NCI-H146 treated with DMSO at 0.1 percent for 48 hours (cell line): ENCODE data around the gene FOXP1.

ENCODE experiments used
- DNase-seq: peaks from one replicate; lab custom pipeline; 2025; ENCODE audit not compliant: unreplicated experiment; lab: John Stamatoyannopoulos, UW

Gene FOXP1

DNA sequence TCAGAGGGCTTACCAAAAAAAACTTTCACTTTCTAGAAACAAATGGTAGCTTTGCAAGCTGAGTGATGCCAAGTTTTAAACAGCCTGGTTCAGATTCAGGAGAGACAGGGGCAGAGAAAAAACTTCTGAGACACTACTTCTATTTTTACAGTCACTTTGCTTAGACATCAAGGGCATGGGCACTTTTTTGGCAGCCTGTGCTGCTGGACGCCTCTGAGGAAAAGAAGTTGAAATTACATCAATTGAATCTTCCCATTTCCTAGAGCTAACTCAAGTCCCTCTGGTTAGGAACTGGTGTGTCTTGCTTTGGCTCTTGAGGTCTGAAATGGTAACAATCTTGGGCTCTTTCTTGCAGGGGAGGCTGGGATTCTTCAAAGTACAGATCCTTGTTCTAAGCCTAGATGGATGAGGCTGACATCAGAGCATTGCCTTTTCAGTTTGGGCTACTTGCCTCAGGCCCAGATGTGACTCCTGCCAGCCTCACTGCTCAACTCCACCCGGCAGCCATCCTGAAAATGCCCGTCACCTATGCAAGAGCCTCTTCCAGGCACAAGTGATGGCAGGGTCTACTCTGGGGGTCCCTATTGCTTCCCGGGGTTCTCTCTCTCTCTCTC is 357.5 kb downstream of the FOXP1 start:
- DNase-seq, result no peak

GRCh38 chr3:71225002-71225684 is 358.4 kb downstream of the FOXP1 start:
- DNase-seq, result no peak

DNA sequence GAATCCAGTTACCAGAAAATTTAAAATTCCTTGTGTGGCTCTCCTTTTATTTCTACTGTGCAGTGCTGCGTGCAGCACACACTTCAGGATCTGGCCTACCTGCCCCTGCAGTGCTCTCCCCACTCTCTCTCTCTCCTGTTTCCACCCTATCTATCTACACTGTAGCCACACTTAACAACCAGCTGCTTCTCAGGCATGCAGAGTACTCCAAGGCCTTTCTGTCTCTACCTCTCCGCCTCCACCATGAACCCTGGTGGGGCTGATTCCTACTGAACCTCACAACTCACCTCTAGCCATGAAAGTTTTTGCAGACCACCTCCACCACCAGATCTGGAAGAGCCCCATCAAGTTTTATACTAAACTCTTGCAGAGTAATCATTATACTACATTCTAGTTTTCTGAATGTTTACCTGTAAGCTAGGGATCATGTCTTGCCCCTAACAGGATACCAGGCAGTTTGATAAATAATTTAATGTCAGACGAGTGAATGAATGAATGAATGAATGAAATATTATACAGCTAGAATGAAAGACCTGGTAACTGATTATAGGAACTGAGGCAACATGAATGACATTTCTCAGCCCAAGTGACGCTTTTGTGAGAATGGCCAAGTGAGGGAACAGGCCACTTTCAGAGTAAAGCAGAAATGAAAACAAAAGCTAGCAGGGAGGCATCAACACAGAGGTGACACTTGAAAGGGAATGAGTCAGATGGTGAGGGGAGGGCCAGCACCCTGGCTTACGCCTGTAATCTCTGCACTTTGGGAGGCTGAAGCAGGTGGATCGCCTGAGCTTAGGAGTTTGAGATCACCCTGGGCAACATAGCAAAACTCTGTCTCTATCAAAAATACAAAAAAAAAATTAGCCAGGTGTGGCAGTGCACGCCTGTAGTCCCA is 363.5 kb downstream of the FOXP1 start:
- DNase-seq, result no peak

DNA sequence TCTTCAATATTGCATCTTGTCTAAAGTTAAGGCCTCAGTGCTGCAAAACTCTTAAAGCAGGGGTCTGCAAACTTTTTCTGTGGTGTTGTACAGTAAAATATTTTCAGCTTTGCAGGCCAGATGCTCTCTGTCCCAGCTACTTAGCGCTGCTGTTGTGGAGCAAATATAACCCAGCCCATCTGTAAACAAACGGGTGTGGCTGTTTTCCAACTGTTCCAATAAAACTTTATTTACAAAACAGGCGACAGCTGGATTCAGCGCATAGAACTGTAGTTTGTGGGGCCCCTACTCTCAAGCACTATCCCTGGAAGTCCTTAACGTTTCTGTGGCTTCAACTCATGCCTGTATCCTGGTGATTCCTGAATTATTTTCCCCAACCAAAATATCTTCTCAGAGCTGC is 365.0 kb downstream of the FOXP1 start:
- no peak for DNase-seq

- peak; percentile 56 for DNase-seq
Measured at GRCh38 chr3:71217640-71218222, 365.8 kb downstream of the FOXP1 start.

GRCh38 chr3:71215351-71215750 is 368.2 kb downstream of the FOXP1 start:
- DNase-seq, result no peak

GRCh38 chr3:71214797-71215196 is 368.7 kb downstream of the FOXP1 start:
- DNase-seq, result no peak

DNA sequence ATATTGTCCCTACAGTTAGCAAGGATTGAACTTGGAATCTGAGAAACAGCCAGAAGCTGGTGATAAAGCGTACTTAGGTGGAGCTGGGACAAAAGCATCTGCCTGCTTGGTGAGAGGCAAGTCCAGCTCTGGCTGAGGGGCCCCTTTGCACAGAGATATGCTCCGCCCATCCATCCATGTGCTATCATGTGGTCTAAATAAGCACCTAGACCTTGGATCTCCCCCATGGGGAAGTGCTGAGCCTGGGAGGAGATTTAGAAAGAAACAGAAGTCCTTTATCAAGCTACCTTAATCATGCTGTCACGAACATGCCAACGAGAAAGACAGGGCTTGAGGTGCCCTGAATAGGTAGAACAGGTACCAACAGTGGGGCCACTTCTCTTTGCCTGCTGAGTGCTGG is 369.5 kb downstream of the FOXP1 start:
- no peak for DNase-seq

DNA sequence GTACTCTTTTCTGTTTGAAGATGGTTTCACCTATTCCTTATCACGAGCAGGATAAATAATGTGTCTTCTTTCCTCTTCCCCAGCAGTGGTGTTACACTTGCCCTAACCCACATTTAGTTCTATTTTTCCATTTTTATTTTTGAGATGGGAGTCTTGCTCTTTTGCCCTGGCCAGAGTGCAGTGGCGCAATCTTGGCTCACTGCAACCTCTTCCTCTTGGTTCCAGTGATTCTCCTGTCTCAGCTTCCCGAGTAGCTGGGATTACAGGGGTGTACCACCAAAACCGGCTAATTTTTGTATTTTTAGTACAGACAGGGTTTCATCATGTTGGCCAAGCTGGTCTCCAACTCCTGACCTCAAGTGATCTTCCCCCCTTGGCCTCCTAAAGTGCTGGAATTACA is 372.4 kb downstream of the FOXP1 start:
- no peak for DNase-seq

GRCh38 chr3:71210257-71211007 is 373.1 kb downstream of the FOXP1 start:
- no peak for DNase-seq

GRCh38 chr3:71208211-71209095 is 375.1 kb downstream of the FOXP1 start:
- DNase-seq, result peak; percentile 78

- DNase-seq, result peak; percentile 14
Measured at GRCh38 chr3:71207632-71208031, 375.9 kb downstream of the FOXP1 start.

DNA sequence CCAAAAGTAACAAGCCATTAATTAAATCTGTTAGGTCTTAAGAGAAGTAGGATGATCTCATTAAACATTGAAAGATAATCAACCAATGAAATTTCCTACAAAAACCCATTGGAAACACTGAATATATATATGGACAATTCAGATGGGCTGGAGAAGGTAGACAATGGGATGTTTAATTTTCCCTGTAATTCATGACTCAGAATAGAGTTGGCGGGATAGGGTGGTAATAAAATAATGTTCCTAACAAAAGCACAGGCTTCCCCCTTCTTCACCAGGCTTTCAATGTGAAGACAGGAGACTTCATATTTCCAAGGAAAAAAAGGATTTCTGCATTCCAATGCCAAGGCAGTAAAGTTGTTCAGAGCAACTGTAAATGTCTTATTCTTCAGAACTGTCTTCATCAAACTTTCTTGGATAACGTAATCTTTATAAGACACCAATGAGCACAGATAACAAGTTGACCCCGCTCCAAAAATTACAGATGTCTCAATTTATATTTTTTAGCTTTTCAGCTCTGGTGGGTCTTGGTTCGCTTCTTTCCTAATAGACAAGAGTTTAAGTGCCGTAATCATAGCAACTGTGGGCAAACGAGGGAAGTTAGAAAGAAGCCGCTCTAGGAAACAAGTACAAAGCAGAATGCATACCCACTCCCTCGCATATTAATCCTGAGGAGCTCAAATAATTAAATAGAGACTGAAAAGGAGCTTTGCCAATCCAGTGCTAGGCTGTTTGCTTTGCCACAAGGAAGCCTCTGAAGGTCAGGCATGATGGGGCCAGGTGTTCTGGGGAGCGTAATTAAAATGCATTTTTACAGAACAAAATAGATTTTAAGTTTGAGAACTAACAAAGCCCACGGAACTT is 377.0 kb downstream of the FOXP1 start:
- DNase-seq, result peak; percentile 51

DNA sequence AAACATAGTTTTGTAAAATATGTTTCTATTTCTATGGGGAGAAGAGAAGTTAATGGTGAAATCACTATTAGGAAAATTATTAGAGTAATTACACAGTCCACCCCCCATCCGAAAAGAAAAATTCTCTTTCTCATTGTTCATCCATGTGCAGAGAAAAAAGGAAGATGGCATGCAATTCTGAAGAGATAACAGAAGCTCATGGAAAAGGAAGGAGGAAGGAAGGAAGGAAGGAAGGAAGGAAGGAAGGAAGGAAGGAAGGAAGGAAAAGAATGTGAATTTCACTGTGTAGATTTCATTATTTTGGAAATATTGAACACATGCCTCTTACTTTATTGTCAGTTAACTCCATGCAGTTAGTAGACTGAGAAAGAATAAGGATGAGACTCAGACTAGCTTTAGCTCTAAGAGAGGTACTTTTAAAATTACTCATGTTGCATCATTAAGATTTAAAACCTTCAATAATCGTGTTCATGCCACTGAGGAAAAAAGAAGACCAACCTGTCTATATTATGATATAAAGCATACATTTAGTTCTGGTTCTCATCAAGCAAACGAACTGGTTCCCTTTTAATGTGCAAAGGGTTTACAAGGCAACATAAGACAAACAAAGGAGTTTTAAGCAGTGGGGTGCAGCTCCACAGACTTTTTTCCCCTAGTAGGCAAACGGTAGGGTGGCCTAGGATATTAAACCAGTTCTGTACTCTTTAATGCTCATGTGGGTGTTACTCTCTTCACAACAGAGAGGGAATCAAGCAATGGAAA is 379.6 kb downstream of the FOXP1 start:
- DNase-seq, result no peak

GRCh38 chr3:71202848-71203533 is 380.5 kb downstream of the FOXP1 start:
- DNase-seq, result no peak

GRCh38 chr3:71201939-71202338 is 381.6 kb downstream of the FOXP1 start:
- no peak for DNase-seq

- DNase-seq, result no peak
Measured at GRCh38 chr3:71197841-71198565, 385.5 kb downstream of the FOXP1 start.
